ENCODE data around the gene ADGB.

ADGB gene

GRCh38 chr6:146753306-146753705, 154.5 kb downstream of the ADGB start:
- ChIA-PET POLR2A (ENCODE audit: low non-redundant PET) (no interaction called here), CTCF (no interaction called here)
- no peak for TF ChIP-seq CTCF (conservative IDR thresholded peaks at IDR 0.05; ENCODE audit: low read depth)
- DNase-seq (ENCODE audit: low spot score): no peak
- no peak overlapping the region for H3K27ac ChIP-seq

GRCh38 chr6:146767632-146768031, 168.9 kb downstream of the ADGB start:
- POLR2A ChIA-PET (ENCODE audit: low non-redundant PET): no interaction called here
- no peak for DNase-seq (ENCODE audit: low spot score)
- no peak overlapping the region for H3K27ac ChIP-seq
- CTCF ChIA-PET: no interaction called here
- no peak for TF ChIP-seq CTCF (conservative IDR thresholded peaks at IDR 0.05; ENCODE audit: low read depth)

- H3K27ac ChIP-seq: no peak overlapping the region
- ChIA-PET POLR2A (ENCODE audit: low non-redundant PET) (no interaction called here), CTCF (interaction anchor here (0.6 kb wide), 1 partner anchor 1117 kb away, joined by 3 read pairs; no protein-coding TSS in a partner anchor)
- TF ChIP-seq CTCF (conservative IDR thresholded peaks at IDR 0.05; ENCODE audit: low read depth): no peak
- DNase-seq (ENCODE audit: low spot score): no peak
These were observed 169.9 kb downstream of the ADGB start for GRCh38 chr6:146768722-146769121.

- TF ChIP-seq CTCF (conservative IDR thresholded peaks at IDR 0.05; ENCODE audit: low read depth): no peak
- H3K27ac ChIP-seq: no peak overlapping the region
- ChIA-PET CTCF (no interaction called here), POLR2A (ENCODE audit: low non-redundant PET) (no interaction called here)
- no peak for DNase-seq (ENCODE audit: low spot score)
These were observed 171.6 kb downstream of the ADGB start for GRCh38 chr6:146770275-146770964.

GRCh38 chr6:146770965-146771735, 172.4 kb downstream of the ADGB start:
- no peak overlapping the region for H3K27ac ChIP-seq
- no peak for DNase-seq (ENCODE audit: low spot score)
- POLR2A ChIA-PET (ENCODE audit: low non-redundant PET): no interaction called here
- no peak for TF ChIP-seq CTCF (conservative IDR thresholded peaks at IDR 0.05; ENCODE audit: low read depth)
- CTCF ChIA-PET: no interaction called here

GRCh38 chr6:146775220-146775619, 176.4 kb downstream of the ADGB start:
- ChIA-PET POLR2A (ENCODE audit: low non-redundant PET) (no interaction called here), CTCF (no interaction called here)
- H3K27ac ChIP-seq: no peak overlapping the region
- peak; percentile 2 for DNase-seq (ENCODE audit: low spot score)
- TF ChIP-seq CTCF (conservative IDR thresholded peaks at IDR 0.05; ENCODE audit: low read depth): no peak
